Cardiac muscle cell (in vitro differentiated cells and primary cell): Measurements from ENCODE around the gene RNF115. TPM values are rescaled to one million over a fixed set of nuclear protein-coding genes. Genes with fewer than 3 reads are reported as not detected.

Experiments used
- DNase-seq, 2 donors: peaks; one replicate each; pipeline versions ENCODE4 v3.0.0 to v3.0.0-alpha.2; 2010 to 2017; ENCODE audit warnings: low read depth in 1 of 2, low spot score in 1 of 2
- H3K27ac ChIP-seq: fragments of 200-600 bp; sonication (generic); 2 replicates; pipeline ENCODE4 v1.5.1; 2016
- H3K27me3 ChIP-seq: fragments of 200-600 bp; sonication (generic); 2 replicates; pipeline ENCODE4 v1.6.0; 2016; ENCODE audit warnings: control low read depth
- H3K36me3 ChIP-seq: fragments of 200-600 bp; sonication (generic); 2 replicates; pipeline ENCODE4 v1.5.1; 2016; ENCODE audit warnings: control low read depth
- H3K4me1 ChIP-seq: fragments of 200-600 bp; sonication (generic); 2 replicates; pipeline ENCODE4 v1.8.1; 2017; ENCODE audit warnings: low read depth, mild to moderate bottlenecking, mixed run types
- H3K4me3 ChIP-seq: fragments of 200-600 bp; sonication (generic); 2 replicates; pipeline ENCODE4 v1.5.1; 2016; ENCODE audit warnings: mild to moderate bottlenecking
- H3K9me3 ChIP-seq: fragments of 200-600 bp; sonication (generic); 2 replicates; pipeline ENCODE4 v1.5.1; 2017; ENCODE audit warnings: low read depth, mild to moderate bottlenecking, control low read depth
- CTCF ChIP-seq: IDR thresholded peaks from 2 replicates; pipeline ENCODE4 v1.5.1; 2012; ENCODE audit warnings: low read depth, mild to moderate bottlenecking, low read length
- polyA plus RNA-seq: library from polyadenylated mRNA; unstranded; fragments of >200 nt; fragmentation: Nextera tagmentation; extraction: Ambion mirVana; gene quantifications from 2 replicates; pipeline ENCODE4 v1.2.1, GENCODE V29; 2016
- total RNA-seq: library from RNA; depleted of rRNA; stranded (reverse); fragments of >200 nt; gene quantifications from 2 replicates; pipeline ENCODE4 v1.2.3, GENCODE V29; 2016

The RNF115 gene
- 15.7 and 18.8 TPM in 2 replicates for total RNA-seq
- polyA plus RNA-seq: 12.9 and 14.5 TPM in 2 replicates

DNA sequence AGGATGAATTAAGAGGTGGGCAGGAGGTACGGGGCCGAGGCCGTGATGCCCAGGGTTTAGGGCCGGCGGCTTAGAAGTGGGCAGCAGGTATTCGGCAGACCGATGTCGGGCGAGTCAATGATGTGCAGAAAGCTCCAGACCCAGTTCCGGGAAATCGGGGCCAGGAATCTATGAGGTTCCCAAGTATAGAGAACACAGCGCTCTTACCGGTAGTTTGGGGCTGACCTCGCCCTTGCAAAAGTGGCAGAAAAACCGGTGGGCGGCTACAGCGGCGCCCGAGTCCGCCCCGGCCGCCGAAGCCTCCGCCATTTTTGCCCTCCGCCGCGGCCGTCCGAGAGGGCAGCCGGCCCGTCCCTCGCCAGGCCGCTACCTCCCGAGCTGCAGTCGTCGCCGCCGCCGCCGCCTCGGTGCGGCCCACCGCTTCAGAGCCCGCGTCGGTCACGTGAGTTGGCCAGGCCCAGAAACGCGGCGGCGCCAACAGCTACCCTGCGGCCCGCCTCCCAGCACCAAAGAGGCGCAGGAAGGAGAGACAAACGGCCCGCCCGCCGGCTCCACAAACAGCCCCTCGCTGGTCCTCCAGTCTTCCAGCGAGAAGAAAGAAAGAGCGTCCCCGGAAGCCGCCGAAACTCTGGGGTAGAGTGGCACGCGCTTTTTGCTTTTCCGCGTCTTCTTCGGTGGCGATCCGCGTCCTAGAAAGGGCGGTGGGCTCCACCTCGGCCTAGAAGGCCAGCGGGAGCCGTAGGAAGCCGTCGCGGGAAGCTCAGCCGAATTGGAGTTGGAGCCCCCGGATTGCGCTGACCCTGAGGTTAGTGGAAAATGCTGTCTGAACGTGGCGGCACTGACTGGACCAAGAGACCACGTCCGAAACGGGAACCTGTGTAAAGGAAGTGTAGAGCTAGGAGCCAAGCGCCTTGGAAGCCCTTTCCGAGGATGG, at the start of gene RNF115, which contains the start of gene POLR3C:
Gene RNF115, minus strand, starts transcription at position 531 of the 934 bp plus-strand sequence. Its CDS starts 222 bp downstream, at position 309.
Gene POLR3C, plus strand, starts transcription at position 636 of the 934 bp plus-strand sequence. CDS start 1,577 bp downstream, outside the sequence.
- Histone ChIP-seq H3K4me1 (peaks cover 4% of the 10 kb centered on the region), H3K36me3 (peaks cover 28% of the 10 kb centered on the region), H3K9me3 (no peaks in the 10 kb centered on the region), H3K4me3 (peak within 1 kb of the TSS; percentile 67), H3K27me3 (no peaks in the 10 kb centered on the region), H3K27ac (peak within 1 kb of the TSS; percentile 91)
- no peak for TF ChIP-seq CTCF
- peak; percentile 96 to 97 for DNase-seq

- Histone ChIP-seq H3K4me1 (no peaks in the 10 kb centered on the region), H3K27ac (no peak overlapping the region), H3K27me3 (peaks cover 26% of the 10 kb centered on the region), H3K9me3 (no peaks in the 10 kb centered on the region), H3K4me3 (no peak overlapping the region), H3K36me3 (no peaks in the 10 kb centered on the region)
- no peak for TF ChIP-seq CTCF
- peak; percentile 13 to 55 for DNase-seq
Observed at GRCh38 chr1:145871994-145872924, 48.4 kb upstream of the RNF115 start.

DNA sequence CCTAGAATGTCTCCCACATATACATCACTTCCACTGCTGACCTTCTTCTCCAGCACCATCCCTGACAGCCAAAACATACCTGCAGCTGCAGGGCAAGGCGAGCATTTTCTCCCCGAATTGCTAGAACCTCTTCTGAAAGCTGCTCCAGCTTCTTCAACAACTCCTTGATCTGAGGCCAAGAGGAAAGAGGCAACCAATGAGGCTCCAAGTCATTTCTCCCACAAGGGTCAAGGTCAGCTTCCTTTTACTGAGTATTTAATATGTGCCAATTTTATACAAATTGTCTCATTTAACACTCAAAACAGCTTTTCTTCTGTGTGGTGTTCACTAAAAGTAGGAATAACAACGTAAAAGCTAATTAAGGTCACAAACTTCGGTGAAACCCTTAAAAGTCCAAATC, 44.3 kb upstream of the RNF115 start:
- H3K9me3 ChIP-seq: no peaks in the 10 kb centered on the region
- H3K4me1 ChIP-seq: no peaks in the 10 kb centered on the region
- peaks cover 21% of the 10 kb centered on the region for H3K27me3 ChIP-seq
- no peak overlapping the region for H3K27ac ChIP-seq
- H3K4me3 ChIP-seq: no peak overlapping the region
- DNase-seq: no peak
- H3K36me3 ChIP-seq: no peaks in the 10 kb centered on the region
- no peak for TF ChIP-seq CTCF

DNA sequence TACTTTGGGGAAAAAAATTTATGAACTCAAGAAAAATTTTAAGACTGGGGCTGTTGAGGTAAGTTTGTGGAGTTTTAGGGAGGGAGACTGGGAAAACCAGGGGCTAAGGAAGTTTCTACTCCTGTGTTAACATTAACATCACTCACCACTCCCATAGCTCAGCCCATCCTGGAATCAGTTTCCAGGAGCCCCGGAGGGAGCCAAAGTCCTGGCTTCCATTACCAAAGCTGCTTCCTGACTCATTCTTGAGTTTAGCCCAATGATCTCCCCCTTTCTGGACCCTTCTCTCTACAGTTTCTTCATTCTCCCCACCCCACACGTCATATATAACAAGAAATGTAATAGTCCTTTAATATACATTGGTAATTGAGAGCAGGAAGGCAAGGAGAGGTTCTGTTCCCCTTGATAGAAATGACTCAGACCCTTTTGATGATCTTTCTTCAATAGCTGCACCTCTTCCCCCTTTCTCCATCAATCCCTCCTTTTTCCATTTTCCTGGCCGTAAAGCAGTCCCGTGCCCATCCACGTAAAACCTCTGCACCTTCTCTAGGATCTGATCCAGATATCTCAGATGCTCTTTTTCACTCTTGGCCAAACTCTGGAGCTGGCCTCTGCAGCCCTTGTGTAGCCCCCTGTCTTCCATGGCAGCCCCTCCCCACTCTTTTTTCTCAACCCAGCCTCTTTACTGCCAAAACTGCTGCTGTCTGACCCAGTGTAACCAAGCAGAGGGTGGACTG, 39.6 kb upstream of the RNF115 start:
- Histone ChIP-seq H3K9me3 (no peaks in the 10 kb centered on the region), H3K27ac (no peak overlapping the region)

More for the DNA sequence above, 39.6 kb upstream of the RNF115 start:
- H3K27me3 ChIP-seq: no peaks in the 10 kb centered on the region
- H3K4me3 ChIP-seq: no peak overlapping the region
- no peaks in the 10 kb centered on the region for H3K4me1 ChIP-seq
- DNase-seq: no peak
- no peak for TF ChIP-seq CTCF
- no peaks in the 10 kb centered on the region for H3K36me3 ChIP-seq
